DMS53 treated with DMSO at 0.1 percent for 48 hours (cell line): ENCODE measurements around the gene TIGIT.

Source experiments
- DNase-seq: peaks from one replicate; lab custom pipeline; 2025; ENCODE audit not compliant: unreplicated experiment; lab: John Stamatoyannopoulos, UW

TIGIT gene

DNA sequence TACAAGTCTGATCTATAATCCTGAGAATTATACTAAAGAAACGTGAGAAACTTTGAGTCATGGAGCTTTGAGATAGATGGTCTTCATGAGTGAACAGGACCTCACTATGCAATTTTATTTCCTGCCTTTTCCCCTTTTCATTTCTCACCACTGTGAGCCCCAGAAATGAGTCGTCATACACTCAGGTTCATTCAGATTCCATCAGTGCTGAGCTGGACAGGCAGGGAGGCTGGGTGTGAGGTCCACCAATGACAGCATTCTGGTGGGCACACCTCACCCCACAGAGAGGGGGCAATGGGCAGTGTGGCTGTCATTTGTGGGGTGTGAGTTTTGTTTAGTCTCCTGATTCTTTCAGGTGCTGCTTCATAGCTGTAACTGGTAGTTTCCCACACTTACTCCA is 16.9 kb downstream of the TIGIT start:
- no peak for DNase-seq

DNA sequence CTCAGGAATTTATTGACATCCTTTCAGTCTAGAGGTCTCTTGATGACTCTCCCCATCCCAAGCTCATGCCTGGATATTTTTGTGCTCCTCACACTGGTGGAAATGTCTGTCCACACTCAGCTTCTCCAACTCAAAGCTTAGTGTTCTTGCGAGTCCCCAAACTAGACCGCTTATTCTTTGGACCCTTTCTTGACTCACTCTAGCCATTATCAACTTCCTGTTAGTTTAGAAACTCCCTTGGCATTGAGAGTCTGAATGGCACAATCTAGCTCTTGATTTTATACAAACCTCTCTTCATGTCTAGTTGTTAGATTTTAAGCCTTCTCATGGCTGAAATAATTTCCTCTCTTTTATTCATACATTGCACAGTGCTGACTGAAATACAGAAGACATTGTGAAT is 19.6 kb downstream of the TIGIT start:
- DNase-seq: no peak

DNA sequence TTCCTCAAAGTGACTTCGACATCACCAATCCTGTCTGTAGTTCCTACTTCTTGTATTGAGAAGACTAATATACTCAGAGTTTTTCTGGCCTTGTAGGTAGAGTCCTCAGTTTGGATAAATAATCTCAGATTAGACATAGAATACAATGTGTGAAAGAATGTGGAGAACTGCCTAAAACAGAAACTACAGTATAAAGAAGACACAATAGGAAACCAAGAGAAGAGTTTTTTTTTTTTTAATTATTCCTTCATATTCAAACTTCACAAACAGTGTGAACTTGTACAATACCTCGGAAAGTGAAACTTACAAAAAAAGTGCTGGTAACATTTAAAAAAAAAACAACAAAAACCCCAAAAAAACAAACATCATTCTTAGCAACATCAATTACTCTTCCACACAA is 20.5 kb downstream of the TIGIT start:
- no peak for DNase-seq

DNA sequence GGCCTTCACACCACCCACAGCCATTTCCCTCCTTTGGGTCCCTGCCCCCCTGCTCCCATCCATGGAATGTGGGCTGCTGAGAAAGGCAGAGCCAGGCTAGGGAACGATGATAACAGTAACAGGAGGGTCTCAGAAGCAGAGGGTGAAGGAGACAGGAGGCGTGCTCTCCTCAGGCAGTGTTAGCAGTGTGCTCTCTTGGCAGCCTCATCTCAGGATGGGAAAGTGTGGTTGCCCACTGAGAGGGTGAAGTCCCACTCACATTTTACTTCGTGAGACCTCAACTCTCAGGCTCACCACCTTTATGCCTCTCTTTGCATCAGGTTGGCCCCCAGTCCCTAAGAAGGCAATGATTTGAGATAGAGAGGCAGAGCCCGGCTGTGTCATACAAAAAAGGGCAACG is 24.5 kb downstream of the TIGIT start:
- DNase-seq: no peak

DNA sequence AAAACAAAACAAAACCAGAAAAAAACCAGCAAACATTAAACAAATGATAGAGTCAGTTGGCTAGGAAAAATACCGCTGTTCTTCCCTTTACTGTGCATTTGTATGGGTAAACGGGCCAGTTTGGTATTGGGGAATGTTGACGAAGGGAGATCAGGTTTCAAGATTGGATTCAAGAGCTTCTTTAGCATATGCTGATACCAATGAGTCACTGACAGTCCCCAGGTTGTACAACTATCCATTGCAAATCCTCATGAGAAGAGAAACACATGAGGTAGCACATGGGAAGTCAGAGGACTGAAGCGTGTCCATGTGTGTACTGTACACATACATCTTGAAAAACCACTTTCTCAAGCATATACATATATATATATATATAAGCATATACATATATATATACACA is 25.6 kb downstream of the TIGIT start:
- DNase-seq: peak; percentile 94

DNA sequence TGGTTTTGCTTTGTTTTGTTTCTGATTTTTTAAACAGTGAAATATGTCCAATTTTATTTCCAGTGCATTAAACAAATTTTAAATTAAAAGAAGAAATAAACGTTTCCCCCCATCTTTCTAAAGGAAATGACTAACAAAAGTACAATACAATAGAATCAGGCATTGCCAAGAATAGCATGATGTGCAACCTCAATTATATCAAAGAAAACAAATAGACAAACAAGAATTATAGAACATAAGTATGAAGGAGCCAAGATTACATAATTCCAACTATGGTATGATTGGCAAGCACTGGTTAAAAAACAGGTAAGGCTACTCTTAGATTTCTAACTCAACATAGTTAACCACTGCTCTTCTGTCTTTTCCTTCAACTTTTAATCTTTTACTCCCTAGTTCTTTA is 26.4 kb downstream of the TIGIT start:
- no peak for DNase-seq

DNA sequence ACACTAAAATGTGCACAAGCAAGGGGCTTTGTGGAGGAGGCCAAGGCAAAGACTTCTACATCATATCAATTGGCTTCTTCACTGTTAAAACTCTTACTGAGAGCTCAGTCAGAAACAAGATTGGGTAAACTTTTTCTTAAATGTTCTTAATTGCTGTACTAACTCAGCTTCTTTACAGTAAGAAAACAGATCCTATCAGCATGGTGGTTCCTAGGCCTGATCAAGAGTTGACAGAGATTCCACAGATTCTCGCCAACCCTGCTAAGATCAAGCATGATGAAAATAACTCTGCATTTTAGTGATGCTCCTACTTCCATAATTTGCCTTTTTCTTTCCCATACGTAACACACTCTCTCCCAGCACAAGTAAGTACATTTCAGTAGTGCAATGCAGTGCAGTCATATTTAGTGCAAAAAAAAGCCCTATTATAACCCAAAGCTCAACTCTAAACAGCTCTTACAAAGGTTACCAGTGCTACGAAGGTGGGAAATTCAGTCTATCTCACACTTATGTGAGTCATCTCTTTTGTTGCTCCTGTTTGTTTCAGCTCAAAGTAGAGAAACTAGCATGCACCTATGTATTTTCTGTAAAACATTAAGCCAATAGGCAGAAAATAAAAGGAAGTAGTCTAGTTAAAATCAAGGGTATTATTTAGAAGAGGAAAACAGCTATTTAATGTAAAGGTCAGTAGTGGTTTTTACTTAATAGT is 29.9 kb downstream of the TIGIT start:
- DNase-seq: peak; percentile 52

DNA sequence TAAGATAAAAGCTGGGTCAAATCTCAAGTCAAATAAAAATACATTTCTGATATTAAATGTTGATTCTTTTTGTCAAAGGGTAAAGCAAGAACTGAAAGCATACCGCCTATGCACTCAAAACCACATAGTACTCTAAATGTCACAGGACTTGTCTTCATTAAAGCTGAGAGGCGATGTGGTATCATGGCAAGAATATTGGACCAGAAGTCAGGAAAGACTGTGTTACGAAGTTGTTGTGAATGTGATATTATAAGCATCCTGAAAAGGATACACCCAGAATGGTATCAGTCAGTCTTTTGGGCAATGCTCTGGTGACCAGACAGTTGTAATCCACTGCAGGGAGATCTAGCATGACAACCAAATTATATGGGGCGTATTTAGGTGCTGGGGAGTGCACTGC is 33.8 kb downstream of the TIGIT start:
- no peak for DNase-seq

DNA sequence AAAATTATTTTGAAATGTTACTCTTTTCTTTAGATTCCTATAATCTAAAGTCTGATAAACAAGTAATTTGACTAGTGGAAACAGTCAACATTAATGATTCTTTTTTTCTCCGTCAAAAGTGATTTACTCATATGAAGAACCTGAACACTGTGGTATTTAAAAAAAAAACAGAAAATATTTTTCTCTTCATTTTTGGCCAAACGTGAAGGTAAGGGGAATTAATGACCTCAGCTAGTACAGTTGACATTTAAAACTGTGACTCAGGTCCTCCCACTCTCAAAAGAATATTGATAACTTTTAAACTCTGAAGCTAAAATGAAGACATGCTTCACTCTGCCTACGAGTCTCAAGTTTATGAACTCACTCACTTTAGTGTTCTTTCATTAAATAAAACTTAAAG is 34.5 kb downstream of the TIGIT start:
- no peak for DNase-seq

DNA sequence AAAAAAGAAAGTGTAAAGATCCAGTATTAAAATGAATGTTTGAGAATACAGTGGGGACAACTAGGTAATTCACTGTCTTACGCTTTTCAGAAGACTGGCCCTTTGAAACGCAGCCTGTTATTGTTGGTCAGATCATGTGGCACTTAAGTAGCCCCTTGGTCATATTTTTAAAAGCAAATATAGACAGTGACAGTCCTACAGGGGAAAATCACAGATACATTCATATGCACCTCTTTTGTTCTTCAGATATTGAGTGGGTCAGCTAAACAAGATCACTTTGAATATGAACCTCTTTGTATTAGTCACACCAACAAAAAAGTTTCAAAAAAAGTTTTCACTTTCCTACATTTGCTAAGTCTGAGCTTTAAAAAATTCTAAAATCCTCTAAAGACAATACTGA is 36.0 kb downstream of the TIGIT start:
- no peak for DNase-seq

DNA sequence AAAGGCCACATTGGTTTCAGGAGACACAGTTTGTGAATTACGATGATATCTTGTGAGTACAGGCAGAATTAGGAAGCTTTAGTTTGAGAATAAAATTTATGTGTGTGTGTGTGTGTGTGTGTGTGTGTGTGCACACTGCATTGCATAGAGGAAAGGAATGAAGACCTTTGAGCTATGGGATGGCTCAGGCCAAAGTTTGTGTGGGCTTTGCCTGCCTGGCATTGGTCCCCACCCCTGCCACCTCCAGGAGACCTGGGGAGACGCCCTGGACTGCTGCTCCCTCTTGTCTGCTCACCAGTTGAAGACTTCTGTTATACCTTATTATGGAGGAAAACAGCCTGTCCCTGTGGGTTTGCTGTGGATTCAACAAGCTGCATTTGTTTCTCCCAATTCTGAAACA is 37.2 kb downstream of the TIGIT start:
- DNase-seq: no peak

DNA sequence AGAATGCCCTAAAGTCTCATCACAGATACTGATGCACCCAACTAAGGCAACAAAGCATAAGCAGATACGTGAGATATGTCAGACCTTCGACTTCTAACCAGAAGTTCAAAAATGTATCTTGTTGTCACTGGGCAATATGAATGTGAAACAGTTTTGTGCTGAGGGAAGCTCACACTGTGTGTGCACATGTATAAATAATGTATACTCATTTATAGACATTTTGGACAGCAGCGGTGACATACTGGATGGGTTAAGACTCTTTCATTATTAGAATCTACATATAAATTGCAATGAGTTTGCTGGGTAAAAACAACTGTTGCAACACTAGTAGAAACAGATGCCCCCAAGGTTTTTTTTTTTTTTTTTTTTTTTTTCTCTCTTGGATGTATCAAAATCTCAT is 37.9 kb downstream of the TIGIT start:
- DNase-seq: no peak

DNA sequence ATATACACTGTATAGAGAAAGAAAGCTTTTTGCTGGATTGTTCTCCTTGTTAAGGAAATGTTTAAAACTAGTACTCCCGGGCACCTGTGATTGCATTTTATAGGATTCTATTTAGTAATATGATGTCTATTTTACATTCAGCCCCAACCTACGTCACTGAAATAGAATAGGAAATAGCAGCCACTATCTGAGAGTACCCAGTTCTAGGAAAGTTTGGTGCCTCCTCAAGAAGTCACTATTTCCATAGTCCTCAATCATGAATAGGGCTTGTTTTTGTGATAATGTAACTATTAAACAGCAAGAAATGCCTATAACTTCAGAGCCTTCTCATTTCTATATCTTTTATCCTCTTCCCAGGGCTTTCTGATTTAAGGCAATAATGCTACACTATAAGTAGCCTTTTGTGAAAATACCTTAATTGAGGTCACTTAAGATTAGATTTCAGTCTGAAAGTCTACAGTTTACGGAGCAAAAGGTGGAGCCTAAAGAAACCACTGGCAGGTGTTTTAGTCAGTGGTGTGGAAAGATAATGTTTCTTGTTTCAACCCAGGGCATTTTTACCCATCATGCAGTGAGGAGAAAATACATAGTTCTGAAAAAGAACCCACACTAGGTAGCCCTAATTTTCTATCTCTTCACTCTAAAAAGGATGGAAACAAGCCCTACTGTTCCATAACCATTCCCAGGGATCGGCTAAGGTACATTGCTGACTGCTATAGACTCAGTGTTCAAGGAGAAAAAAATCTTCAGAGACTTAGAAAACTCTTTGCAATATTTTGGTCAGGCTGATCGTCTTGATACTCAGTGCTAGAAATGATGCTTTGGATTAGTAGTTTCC is 38.7 kb downstream of the TIGIT start:
- no peak for DNase-seq

DNA sequence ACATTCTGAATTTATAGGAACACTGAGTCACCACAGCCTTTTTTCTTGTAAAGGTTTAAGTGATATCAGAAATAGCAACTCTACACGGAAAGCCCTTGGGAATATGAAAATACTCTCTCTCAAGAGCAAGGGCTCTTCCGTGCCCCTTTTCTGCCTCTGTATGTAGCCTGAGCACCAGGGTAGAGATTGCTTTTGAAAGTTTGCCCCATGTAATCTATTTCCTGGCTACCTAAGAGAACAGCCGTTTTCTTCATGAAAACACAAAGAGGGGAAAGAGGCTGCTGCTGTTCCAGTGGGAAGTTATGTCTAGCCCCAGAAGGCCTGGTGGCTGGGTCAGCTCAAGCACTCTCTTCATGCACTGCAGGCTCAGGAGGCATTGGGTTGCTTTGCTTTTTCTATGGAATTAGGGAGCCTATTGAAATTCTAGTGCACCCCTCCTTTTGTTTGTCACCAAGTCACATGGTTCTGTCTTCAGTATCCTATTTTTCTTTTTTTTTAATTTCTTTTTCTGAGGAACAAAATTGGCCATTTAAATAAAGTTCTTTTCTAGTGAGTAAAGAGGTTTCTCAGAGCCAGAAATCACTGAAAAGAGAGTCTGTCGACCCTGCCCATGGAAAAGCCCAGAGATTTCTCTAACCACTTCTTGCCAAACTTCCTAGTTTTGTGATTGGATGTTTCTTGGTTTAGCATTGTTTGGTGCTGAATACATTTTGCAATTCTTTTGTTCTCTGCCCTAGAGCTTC is 39.5 kb downstream of the TIGIT start:
- DNase-seq: no peak

DNA sequence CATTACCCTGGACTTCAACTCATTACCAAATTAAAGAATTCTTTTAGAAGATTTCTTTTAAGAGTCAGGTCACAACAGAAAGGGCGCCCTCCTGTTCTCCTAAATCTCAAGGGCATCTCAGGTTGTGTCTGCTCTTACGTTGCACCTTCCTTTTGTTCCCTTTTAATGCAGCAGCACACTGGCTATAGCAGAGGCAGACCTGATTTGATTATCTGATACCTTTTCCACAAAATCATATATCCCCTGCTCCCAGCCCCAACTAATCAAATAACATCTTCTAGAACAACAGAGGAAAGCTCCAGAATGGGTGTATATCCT is 40.1 kb downstream of the TIGIT start:
- DNase-seq: no peak

DNA sequence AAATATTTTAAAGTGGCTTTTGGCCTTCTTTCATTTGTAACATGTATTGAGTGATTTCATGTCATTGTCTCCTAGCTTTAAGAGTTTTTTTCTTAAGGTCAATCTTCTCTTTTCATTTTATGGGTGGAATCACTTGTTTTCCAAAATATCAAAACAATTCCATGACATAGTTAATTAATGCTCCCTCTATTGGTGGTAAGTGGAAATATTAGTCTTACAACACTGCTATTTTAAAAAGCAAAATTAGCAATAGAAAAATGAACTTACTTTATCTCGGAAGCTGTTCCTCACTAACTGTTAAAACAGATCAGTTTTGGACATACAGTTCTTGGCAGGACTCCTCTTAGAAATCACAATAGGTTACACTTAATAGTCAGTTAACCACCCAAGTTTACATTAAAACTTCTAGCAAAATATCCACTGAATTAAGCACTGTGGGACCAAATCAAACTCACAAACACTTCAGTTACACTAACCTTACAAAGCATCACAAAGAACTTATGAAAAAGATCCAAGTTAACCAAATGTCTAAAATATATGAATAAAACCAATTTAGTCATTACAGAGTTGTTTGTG is 42.4 kb downstream of the TIGIT start:
- no peak for DNase-seq

DNA sequence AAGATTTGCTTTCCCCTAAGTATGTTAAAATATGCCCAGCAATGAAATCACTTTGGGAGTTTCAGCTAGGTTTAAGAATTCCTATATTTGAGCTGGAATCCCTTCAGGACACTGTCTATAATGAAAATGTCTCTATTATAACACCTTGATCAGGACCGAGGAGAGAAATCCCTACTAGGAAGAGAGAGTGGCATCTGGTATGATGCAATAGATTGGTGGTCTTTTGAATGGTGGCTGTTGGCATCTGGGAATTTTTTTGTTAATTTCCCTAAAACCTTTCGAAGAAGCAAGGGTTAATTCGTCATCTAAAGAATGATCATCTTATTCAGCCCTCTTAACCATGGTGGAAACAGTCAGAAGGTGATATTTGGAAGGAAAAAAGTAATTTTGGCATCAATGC is 43.0 kb downstream of the TIGIT start:
- no peak for DNase-seq

DNA sequence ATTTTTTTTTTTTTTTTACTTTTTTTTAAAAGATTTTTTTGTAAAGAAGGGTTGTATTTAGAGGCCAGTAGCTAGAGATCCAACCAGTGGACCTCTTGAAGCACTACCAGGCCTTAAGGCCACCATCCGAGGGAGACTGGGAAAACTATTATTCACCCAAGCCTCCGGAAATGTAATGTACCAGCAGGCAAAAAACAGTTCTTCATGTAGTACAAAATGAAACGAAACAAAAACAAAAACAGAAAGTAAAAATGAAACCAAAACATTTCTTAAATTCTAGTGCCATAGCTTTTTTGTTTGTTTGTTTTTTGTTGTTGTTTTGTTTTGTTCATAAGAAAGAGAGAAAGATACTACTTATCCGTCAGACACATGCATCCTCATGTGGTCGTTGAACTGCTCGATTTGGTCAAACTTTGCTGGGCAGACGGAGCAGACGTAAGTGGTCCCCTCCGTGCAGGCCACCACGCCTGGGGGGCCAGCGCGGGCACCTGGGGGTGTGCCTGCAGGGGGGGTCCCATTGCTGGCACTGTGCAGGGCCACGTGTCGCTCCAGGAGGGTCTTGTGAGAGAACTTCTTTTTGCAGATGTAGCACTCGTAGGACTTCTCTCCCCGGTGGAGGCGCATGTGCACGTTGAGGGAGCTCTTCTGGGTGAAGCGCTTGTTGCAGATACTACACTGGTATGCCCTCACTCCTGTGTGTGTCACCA is 45.0 kb downstream of the TIGIT start:
- DNase-seq: no peak

DNA sequence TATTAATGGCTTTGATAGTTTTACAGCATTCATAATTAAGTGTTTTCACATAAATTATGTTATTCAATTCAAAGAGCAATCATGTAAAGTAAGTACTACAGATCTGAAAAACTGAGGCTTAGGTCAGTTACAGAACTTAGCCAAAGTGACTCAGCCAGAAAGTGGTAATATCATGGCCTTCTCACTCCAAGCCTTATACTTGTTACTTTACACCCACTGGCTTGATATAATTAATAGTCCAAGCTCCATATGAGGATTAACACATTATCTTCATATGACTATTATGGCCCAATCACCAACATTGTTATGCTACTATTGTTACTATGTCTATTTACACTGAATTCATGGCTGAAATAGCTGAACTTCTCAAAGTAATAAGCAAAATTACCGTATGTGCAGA is 50.7 kb downstream of the TIGIT start:
- no peak for DNase-seq

DNA sequence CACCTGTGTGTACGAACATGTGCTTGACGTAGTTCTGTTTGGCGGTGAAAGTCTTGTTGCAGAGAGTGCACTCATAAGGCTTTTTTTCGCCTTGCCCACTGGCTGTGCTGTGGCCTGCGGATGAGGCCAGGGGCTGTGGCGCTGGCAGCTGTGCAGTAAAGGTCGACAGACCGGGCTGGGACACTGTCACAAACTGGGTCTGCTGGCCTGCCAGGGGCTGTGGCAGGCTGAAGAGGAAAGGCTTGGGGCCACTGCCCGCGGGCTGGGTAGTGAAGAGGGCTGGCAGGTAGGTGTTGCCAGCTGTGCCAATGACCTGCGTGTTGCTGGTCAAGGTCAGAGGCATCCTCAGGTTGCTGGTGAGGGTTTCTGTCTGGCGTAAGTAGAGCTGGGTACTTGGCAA is 56.4 kb downstream of the TIGIT start:
- DNase-seq: no peak

DNA sequence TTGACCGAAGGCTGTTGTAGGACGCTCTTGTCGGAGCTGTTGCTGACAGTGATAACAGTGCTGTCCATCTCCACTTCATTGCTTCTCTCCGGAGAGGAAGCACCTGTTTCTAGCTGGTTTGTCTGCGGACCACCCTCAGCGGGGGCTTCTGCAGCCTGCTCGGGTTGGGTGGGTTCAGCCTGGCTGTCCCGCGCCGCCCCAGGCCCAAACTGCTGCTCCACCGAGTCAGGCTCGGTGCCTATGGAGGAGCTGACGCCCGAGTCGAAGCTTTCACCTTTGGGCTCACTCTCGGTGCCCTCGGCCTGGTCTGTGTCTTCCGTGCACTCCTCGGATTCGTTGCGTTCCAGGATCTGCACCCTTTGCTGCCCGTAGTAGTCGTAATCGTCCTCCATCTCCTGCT is 56.9 kb downstream of the TIGIT start:
- DNase-seq: no peak
